Glutamatergic neuron (in vitro differentiated cells): ENCODE results near the gene RNF126. TPM values are rescaled to one million over a fixed set of nuclear protein-coding genes. Genes with fewer than 3 reads are reported as not detected.
A peak's percentile ranks its signal among the peaks of the same experiment; 100 is the strongest.

ENCODE experiments used
- DNase-seq: peaks from one replicate; pipeline ENCODE4 v3.0.0; 2022
- H3K27ac Mint-ChIP-seq: one replicate; pipeline ENCODE4 v1.8.0; 2020; ENCODE audit warnings: mild to moderate bottlenecking, mixed read lengths, inconsistent platforms; ENCODE audit not compliant: unreplicated experiment
- H3K27me3 Mint-ChIP-seq: one replicate; pipeline ENCODE4 v1.8.0; 2020; ENCODE audit warnings: mild to moderate bottlenecking, moderate library complexity, mixed read lengths, inconsistent platforms; ENCODE audit not compliant: unreplicated experiment
- H3K36me3 Mint-ChIP-seq: one replicate; pipeline ENCODE4 v1.8.0; 2020; ENCODE audit warnings: mild to moderate bottlenecking, mixed read lengths, inconsistent platforms; ENCODE audit not compliant: unreplicated experiment
- H3K4me1 Mint-ChIP-seq: one replicate; pipeline ENCODE4 v1.8.0; 2020; ENCODE audit warnings: mild to moderate bottlenecking, low read depth, mixed read lengths, inconsistent platforms; ENCODE audit not compliant: unreplicated experiment
- H3K4me3 Mint-ChIP-seq: one replicate; pipeline ENCODE4 v1.8.0; 2020; ENCODE audit warnings: mild to moderate bottlenecking, mixed read lengths, inconsistent platforms; ENCODE audit not compliant: unreplicated experiment
- H3K9me3 Mint-ChIP-seq: one replicate; pipeline ENCODE4 v1.8.0; 2020; ENCODE audit warnings: mild to moderate bottlenecking, moderate library complexity, mixed read lengths, inconsistent platforms; ENCODE audit not compliant: unreplicated experiment
- CTCF ChIP-seq: fragments of 200-600 bp; sonication (generic); IDR thresholded peaks from one replicate; pipeline ENCODE4 v1.5.0; 2021; ENCODE audit not compliant: partially characterized antibody, unreplicated experiment
- total RNA-seq: library from RNA; stranded (reverse); fragmentation: NEBNext Ultra II Directional; extraction: Animal tissue kit (Norgen Biotek cat#: 25700); gene quantifications from one replicate; pipeline ENCODE4 v1.2.1, GENCODE V29; 2021; ENCODE audit not compliant: unreplicated experiment

Gene RNF126
- total RNA-seq, 1 donor from 2014 or later: 51.7 TPM

DNA sequence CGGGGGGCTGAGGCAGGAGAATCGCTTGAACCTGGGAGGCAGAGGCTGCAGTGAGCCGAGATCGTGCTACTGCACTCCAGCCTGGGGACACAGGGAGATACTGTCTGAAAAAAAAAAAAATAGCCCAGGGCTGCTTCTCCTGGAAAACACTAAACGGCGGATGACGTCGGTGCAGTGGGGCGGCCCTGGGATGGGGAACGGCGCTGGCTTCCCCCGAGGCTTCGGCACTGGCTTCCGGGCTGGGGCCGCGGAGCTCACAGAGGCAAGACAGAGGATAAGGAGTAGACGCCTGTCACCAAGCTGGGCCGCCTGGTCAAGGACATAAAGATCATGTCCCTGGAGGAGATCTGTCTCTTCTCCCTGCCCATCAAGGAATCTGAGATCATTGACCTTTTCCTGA lies 27.2 kb upstream of the RNF126 start:
- H3K4me1 Mint-ChIP-seq: no peaks in the 10 kb centered on the region
- no peak for TF ChIP-seq CTCF
- H3K27me3 Mint-ChIP-seq: peaks cover 1% of the 10 kb centered on the region
- no peaks in the 10 kb centered on the region for H3K36me3 Mint-ChIP-seq
- peaks cover 7% of the 10 kb centered on the region for H3K9me3 Mint-ChIP-seq
- no peak for DNase-seq
- no peak overlapping the region for H3K4me3 Mint-ChIP-seq
- no peak overlapping the region for H3K27ac Mint-ChIP-seq

DNA sequence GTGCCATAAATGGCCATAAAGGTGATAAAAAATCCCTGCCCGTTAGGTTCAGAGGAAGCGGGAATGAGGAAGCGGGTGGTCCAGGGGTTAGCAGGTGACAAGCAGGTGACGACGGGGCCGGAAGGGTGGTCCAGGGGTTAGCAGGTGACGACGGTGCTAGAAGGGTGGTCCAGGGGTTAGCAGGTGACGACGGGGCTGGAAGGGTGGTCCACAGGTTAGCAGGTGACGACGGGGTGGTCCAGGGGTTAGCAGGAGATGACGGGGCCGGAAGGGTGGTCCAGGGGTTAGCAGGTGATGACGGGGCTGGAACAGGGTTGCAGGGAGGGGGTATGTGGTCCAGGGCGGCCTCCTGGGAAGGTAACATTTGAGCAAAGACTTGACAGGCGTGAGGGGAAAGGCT lies 26.0 kb upstream of the RNF126 start:
- Mint-ChIP-seq H3K4me3 (no peak overlapping the region), H3K4me1 (no peaks in the 10 kb centered on the region), H3K27ac (peak overlapping the region; percentile 38), H3K36me3 (no peaks in the 10 kb centered on the region), H3K9me3 (peaks cover 7% of the 10 kb centered on the region), H3K27me3 (peaks cover 1% of the 10 kb centered on the region)
- DNase-seq: no peak
- TF ChIP-seq CTCF: no peak

DNA sequence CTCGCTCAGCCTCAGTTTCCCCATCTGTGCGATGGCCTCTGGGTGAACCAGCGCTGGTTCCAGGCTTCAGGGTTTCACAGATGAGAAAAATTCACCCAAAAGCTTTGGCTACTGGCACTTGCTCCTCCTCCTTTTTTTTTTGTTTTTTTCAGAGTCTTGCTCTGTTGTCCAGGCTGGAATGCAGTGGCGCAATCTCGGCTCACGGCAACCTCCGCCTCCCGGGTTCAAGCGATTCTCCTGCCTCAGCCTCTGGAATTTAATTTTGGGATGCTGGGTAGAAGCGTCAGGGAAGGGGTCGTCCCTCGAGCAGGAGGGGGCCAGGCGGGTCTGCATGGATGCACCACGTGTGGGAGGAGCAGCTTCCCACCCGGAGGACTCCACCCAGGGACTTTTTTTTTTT lies 25.2 kb upstream of the RNF126 start:
- no peaks in the 10 kb centered on the region for H3K4me1 Mint-ChIP-seq
- peaks cover 1% of the 10 kb centered on the region for H3K27me3 Mint-ChIP-seq
- TF ChIP-seq CTCF: no peak
- no peak overlapping the region for H3K4me3 Mint-ChIP-seq
- H3K36me3 Mint-ChIP-seq: no peaks in the 10 kb centered on the region
- no peak overlapping the region for H3K27ac Mint-ChIP-seq
- DNase-seq: no peak
- peaks cover 7% of the 10 kb centered on the region for H3K9me3 Mint-ChIP-seq

GRCh38 chr19:687569-688166 lies 24.7 kb upstream of the RNF126 start:
- TF ChIP-seq CTCF: no peak
- no peaks in the 10 kb centered on the region for H3K4me1 Mint-ChIP-seq

GRCh38 chr19:686589-687297 lies 23.7 kb upstream of the RNF126 start:
- H3K9me3 Mint-ChIP-seq: peaks cover 8% of the 10 kb centered on the region
- no peak for TF ChIP-seq CTCF
- H3K27ac Mint-ChIP-seq: no peak overlapping the region
- H3K27me3 Mint-ChIP-seq: peaks cover 1% of the 10 kb centered on the region
- no peaks in the 10 kb centered on the region for H3K4me1 Mint-ChIP-seq
- H3K36me3 Mint-ChIP-seq: no peaks in the 10 kb centered on the region
- H3K4me3 Mint-ChIP-seq: no peak overlapping the region
- no peak for DNase-seq

More at GRCh38 chr19:687569-688166, 24.7 kb upstream of the RNF126 start:
- Mint-ChIP-seq H3K9me3 (peaks cover 7% of the 10 kb centered on the region), H3K36me3 (no peaks in the 10 kb centered on the region), H3K27me3 (peaks cover 1% of the 10 kb centered on the region), H3K4me3 (no peak overlapping the region), H3K27ac (no peak overlapping the region)
- no peak for DNase-seq
